Choroid plexus epithelial cell (primary cell): ENCODE data around the gene MYCN.

ENCODE experiments used
- DNase-seq: peaks from one replicate; pipeline ENCODE4 v3.0.0-alpha.2; 2010; ENCODE audit warnings: low read depth
- H3K4me3 ChIP-seq: 2 replicates; pipeline ENCODE4 v1.5.1; 2011; ENCODE audit warnings: low read depth, mild to moderate bottlenecking, control low read depth, low read length, moderate library complexity
- TF ChIP-seq, protein P1 (sequence below): conservative IDR thresholded peaks from 2 replicates; pipeline ENCODE4 v1.5.1; 2011; ENCODE audit warnings: low read depth, mild to moderate bottlenecking, control low read depth, inconsistent platforms, low read length, moderate library complexity

MYCN gene

GRCh38 chr2:15939854-15940660, at the start of gene MYCN:
MYCN (plus strand) TSS chr2:15940550; CDS start chr2:15942065, 1,515 bp downstream.
- TF ChIP-seq, protein P1, sequence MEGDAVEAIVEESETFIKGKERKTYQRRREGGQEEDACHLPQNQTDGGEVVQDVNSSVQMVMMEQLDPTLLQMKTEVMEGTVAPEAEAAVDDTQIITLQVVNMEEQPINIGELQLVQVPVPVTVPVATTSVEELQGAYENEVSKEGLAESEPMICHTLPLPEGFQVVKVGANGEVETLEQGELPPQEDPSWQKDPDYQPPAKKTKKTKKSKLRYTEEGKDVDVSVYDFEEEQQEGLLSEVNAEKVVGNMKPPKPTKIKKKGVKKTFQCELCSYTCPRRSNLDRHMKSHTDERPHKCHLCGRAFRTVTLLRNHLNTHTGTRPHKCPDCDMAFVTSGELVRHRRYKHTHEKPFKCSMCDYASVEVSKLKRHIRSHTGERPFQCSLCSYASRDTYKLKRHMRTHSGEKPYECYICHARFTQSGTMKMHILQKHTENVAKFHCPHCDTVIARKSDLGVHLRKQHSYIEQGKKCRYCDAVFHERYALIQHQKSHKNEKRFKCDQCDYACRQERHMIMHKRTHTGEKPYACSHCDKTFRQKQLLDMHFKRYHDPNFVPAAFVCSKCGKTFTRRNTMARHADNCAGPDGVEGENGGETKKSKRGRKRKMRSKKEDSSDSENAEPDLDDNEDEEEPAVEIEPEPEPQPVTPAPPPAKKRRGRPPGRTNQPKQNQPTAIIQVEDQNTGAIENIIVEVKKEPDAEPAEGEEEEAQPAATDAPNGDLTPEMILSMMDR: no peak
- peak; percentile 52 for DNase-seq
- peak within 1 kb of the TSS; percentile 35 for H3K4me3 ChIP-seq

GRCh38 chr2:15890936-15891905, 49.1 kb upstream of the MYCN start:
- no peak overlapping the region for H3K4me3 ChIP-seq
- peak; percentile 2 for DNase-seq
- TF ChIP-seq, protein P1: no peak

- peak; percentile 5 for DNase-seq
- H3K4me3 ChIP-seq: no peak overlapping the region
- TF ChIP-seq, protein P1: no peak
Observed at GRCh38 chr2:15892151-15892880, 48.0 kb upstream of the MYCN start.

GRCh38 chr2:15893085-15893484, 47.3 kb upstream of the MYCN start:
- no peak for DNase-seq
- TF ChIP-seq, protein P1: no peak
- no peak overlapping the region for H3K4me3 ChIP-seq

GRCh38 chr2:15893689-15894480, 46.5 kb upstream of the MYCN start:
- DNase-seq: no peak
- no peak overlapping the region for H3K4me3 ChIP-seq
- TF ChIP-seq, protein P1: no peak
